ENCODE results near the gene RLN2.

Gene RLN2

GRCh38 chr9:5269249-5269715 lies 35.2 kb downstream of the RLN2 start:
- DNase-seq (ENCODE audit: low spot score) (peak; percentile 63), FAIRE-seq (no peak)

GRCh38 chr9:5265939-5266338 lies 38.6 kb downstream of the RLN2 start:
- FAIRE-seq = no peak
- no peak for DNase-seq (ENCODE audit: low spot score)

GRCh38 chr9:5264219-5264595 lies 40.3 kb downstream of the RLN2 start:
- FAIRE-seq (no peak), DNase-seq (ENCODE audit: low spot score) (no peak)

- no peak for DNase-seq (ENCODE audit: low spot score)
- no peak for FAIRE-seq
These were observed 40.9 kb downstream of the RLN2 start for GRCh38 chr9:5263351-5264218.
